Central memory CD4-positive, alpha-beta T cell (primary cell): ENCODE results near the gene ADAM23.

ENCODE experiments used
- DNase-seq: peaks from one replicate; pipeline ENCODE4 v3.0.0; 2022

Gene ADAM23

GRCh38 chr2:206512999-206513398, 69.7 kb downstream of the ADAM23 start:
- no peak for DNase-seq

DNA sequence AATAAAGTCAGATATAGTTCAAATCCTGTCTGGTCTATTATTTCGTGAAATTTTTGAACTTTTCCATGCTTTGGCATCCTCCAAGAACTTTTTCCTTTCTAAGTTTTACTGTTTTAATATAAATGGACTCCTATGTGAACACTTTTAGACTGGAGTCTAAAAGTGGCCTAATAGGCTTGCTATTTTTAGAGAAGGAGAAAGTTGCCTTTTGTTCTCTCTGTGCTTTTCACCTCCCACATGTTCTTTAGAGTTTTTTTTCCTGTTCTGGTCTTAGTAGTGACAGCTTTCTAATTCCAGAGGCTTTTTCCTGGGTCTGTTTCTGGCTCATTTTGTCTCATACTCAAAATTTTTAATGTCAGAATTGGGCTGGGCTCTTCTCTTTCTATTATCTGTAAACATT, 72.2 kb downstream of the ADAM23 start:
- DNase-seq = no peak

DNA sequence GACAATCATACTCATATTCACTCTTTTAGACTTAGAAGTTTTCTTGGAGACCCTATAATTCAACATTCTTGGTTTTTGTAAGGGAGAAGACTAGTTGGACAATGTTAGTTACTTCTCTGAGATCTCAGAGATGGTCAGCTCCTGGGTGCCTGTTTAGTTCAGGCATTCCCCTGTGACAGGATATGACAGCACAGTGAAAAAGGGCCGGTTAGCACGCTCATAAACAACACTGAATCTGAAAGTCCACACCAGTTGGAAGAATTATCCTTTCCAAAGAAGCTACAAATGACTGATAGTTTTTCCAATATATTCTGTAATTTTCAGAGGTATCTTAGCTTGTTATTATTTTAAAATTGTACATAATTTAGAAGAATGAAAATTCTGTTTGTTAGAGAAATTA, 75.7 kb downstream of the ADAM23 start:
- no peak for DNase-seq

- no peak for DNase-seq
Observed at GRCh38 chr2:206520450-206520849, 77.1 kb downstream of the ADAM23 start.

DNA sequence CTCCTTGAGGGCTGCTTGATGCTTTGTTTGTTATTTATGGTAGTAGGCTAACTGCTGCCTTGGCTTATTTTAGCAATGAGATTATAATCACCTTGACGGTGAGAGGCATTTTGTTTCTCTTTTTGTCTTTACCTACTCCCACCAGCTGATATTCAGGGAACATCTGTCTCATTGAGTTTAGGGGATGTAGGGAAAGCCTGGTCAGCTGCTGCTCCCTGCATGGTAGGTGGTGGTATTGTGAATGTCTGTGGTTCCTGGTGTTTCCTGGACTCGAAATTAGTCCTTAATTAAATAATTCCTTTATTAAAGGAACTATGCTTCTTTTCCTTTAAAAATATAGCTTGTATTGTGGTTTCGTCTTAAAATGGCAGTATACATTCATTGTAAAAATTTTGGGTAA, 77.8 kb downstream of the ADAM23 start:
- no peak for DNase-seq

DNA sequence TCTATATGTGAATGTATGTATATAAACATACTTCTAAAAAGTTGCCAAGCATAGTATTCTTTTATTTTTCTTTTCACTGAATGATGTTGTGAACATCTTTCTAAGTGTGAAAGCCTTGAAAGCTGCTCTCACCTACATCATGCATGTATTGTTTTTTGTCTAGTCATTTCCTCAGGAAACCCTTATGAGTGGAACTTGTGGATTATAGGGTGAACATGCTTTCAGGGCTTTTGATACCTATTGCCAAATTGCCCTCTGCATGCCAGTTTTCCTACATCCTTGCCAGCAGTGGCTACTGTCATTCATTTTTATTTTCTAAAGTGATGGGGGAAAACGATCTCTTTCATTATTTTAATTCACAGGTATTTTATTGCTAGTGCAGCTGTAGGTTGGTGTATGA, 78.3 kb downstream of the ADAM23 start:
- DNase-seq = no peak

- no peak for DNase-seq
Observed at GRCh38 chr2:206526416-206526815, 83.1 kb downstream of the ADAM23 start.

GRCh38 chr2:206527153-206527552, 83.8 kb downstream of the ADAM23 start:
- no peak for DNase-seq

DNA sequence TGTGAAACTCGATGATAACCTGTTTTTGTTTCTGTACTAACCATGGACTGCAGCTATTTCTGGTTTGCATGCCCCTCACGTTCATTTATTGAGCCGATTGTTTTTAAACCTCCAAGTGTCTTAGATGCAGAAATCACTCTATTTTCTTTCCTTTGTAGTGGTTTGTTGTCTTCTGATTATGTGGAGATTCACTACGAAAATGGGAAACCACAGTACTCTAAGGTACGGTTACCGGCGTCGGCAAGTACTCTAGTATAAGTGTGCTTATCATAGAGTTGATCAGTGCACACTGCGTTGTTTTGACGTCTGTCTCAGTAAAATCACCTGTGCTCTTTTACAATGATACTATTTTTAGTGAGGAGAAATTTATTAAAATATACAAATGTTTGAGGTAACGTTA, 87.4 kb downstream of the ADAM23 start:
- DNase-seq = peak; percentile 81

DNA sequence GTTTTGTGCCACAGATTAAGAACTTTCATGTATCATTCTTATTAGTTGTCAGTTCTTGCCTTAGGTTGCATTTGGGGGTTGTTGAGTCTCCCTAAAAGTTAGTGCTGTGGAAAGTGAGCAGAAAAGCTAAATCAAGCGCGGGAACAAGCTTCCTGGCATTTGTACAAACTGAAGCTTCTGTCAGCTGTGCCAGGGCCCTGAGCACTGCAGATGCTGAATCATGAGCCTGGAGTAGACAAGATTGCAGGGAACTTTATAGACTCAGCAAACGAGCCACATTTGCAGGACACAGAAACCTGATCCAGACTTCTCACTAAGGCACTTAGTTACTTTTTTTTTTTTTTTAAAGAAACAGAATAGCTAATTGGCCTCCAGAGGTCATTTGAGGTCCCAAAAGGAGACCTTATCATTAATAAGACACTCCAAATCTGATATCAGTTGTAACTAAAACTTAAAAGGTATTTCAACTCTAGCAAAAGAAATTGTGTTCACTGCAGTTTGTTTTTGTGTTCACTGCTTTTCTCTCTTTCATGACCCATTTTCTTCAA, 88.7 kb downstream of the ADAM23 start:
- no peak for DNase-seq

- DNase-seq = no peak
Observed at GRCh38 chr2:206533977-206534376, 90.6 kb downstream of the ADAM23 start.

DNA sequence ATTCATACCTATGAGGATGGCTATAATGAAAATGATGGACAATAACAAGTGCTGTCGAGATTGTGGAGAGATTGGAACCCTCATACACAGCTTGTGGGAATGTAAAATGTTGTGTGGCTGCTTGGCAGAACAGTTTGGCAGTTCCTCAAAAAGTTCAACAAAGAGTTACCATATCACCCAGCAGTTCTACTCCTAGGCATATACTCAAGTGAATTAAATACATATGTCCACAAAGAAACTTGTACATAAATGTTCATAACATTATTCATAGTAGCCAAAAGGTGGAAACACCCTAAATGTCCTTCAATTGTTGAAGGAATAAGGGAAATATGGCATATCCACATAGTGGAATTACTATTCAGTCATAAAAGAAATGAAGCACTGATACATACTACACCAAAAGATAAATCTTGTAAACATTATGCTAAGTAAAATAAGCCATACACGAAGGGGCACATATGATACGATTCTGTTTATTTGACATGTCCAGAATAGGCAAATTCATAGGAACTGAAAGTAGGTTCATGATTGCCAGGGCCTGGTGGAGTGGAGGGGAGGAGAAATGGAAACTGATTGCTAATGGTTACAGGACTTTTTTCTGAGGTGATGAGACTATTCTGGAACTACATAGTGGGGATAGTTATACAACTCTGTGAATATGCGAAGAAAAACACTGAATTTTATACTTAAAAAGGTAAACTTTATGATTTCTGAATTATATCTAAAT, 92.1 kb downstream of the ADAM23 start:
- no peak for DNase-seq

DNA sequence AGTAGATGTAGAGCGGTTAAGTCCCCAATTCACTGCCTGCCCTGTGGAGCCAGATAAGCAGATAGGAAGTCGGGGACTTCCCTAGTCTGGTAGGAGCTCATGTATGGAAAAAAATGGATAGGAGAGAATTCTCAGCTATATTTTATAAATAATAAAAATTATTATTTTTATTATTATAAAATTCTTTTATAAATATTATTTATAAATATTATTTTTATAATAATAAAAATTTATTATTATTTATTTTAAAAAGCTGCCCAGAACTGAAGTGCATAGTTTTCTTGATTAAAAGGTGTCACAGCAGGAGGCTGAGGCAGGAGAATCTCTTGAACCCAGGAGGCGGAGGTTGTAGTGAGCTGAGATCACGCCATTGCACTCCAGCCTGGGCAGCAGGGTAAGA, 97.4 kb downstream of the ADAM23 start:
- no peak for DNase-seq

DNA sequence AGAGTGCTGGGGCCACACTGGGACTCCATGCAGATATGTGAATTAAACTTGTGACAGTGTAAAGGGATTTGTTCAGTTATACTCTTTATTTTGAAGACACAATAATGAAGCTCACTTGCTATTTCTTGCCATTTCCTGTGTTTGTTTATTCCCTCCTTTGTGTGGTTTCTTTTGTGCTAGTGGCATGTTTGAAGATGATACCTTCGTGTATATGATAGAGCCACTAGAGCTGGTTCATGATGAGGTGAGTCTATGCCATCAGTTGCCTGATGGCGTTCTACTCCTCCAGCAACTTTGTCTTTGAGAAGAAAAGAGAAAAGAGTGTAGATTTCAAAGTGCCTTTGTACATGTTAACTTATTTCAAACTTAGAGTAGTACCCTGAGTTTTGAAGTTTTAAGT, 99.7 kb downstream of the ADAM23 start:
- DNase-seq = peak; percentile 21

- DNase-seq = no peak
Observed at GRCh38 chr2:206548383-206548782, 105.1 kb downstream of the ADAM23 start.

DNA sequence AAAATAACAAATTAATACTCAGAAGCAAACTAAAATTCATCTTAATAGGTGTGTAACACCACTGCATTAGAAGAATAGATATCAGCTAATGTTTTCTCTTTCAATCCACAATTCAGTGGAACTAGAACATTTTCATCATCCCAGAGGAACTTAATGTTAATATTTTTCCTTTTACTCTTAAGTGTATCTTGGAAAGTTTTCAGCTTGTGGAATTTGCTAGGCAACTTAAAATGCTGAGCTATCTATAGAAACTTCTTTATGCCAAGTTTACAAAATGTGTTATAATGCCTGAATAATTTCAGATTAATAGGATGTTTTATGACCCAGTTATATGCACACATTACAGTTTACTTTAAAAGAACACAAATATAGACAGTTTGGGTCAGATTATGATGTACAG, 112.4 kb downstream of the ADAM23 start:
- no peak for DNase-seq

- peak; percentile 23 for DNase-seq
Observed at GRCh38 chr2:206556357-206556949, 113.1 kb downstream of the ADAM23 start.

GRCh38 chr2:206557321-206557720, 114.0 kb downstream of the ADAM23 start:
- DNase-seq = no peak

GRCh38 chr2:206558492-206558891, 115.2 kb downstream of the ADAM23 start:
- peak; percentile 16 for DNase-seq

DNA sequence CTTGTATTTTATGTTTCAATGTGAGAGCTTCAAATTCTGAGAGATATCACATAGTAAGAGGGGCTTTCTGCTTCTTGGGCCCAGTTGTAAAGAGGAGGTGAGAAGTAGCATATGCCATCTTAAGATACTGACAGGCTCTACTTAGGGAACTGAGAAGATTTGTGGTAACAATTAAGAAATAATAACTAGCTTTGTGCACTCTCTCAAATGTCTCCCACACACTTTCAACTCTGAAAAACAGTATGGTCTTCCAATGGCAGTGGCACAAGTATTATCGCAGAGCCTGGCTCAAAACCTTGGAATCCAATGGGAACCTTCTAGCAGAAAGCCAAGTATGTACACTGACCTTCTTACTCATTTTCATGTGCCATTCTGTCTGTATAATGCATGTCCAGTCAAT, 118.6 kb downstream of the ADAM23 start:
- DNase-seq = no peak

- no peak for DNase-seq
Observed at GRCh38 chr2:206562375-206562774, 119.0 kb downstream of the ADAM23 start.

GRCh38 chr2:206563374-206563773, 120.0 kb downstream of the ADAM23 start:
- DNase-seq = no peak

- no peak for DNase-seq
Observed at GRCh38 chr2:206565666-206566065, 122.3 kb downstream of the ADAM23 start.

DNA sequence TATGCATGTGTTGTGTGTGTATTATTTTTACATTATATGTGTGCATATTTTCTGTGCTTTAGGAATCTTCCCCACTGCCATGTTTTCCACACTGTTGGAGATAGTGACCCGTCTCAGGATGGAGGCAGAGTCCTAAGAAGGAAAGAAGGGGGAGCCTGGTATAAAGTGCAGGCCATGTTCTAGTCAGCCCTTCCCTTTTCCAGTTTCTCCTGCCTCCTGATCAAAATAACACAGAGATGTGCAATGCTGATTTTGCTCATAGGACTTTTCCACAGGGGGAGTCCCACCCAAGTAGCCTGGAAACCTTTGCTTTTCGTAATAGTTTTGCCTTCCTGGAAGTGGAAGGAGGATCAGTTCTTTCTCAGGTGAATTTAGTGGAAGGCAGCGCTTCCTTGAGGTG, 126.1 kb downstream of the ADAM23 start:
- no peak for DNase-seq

- no peak for DNase-seq
Observed at GRCh38 chr2:206570199-206570598, 126.9 kb downstream of the ADAM23 start.
